ENCODE measurements around the gene ARL15.
A peak's percentile ranks its signal among the peaks of the same experiment; 100 is the strongest.

GRCh38 chr5:54249210-54250028, 61.0 kb downstream of the ARL15 start:
- TF ChIP-seq MXI1 (IDR thresholded peaks at IDR 0.05; ENCODE audit: low read depth, low read length): no peak
- no peak for TF ChIP-seq EP300 (IDR thresholded peaks at IDR 0.05; ENCODE audit: borderline replicate concordance in 1 of 2, low read depth in 1 of 2, low read length in 1 of 2)
- no peak for TF ChIP-seq CTCF (IDR thresholded peaks at IDR 0.05)
- TF ChIP-seq FOXM1 (IDR thresholded peaks at IDR 0.05; ENCODE audit: low read depth): no peak
- 0 out of 2 replicates have a peak, but pooled peaks have one; percentile 19 for TF ChIP-seq TCF12 (IDR thresholded peaks at IDR 0.05)
- no peak for TF ChIP-seq RXRA (IDR thresholded peaks at IDR 0.05; ENCODE audit: borderline replicate concordance, low read depth)
- peak; percentile 58 for TF ChIP-seq NFIC (IDR thresholded peaks at IDR 0.05; ENCODE audit: borderline replicate concordance)
- TF ChIP-seq, protein P1, sequence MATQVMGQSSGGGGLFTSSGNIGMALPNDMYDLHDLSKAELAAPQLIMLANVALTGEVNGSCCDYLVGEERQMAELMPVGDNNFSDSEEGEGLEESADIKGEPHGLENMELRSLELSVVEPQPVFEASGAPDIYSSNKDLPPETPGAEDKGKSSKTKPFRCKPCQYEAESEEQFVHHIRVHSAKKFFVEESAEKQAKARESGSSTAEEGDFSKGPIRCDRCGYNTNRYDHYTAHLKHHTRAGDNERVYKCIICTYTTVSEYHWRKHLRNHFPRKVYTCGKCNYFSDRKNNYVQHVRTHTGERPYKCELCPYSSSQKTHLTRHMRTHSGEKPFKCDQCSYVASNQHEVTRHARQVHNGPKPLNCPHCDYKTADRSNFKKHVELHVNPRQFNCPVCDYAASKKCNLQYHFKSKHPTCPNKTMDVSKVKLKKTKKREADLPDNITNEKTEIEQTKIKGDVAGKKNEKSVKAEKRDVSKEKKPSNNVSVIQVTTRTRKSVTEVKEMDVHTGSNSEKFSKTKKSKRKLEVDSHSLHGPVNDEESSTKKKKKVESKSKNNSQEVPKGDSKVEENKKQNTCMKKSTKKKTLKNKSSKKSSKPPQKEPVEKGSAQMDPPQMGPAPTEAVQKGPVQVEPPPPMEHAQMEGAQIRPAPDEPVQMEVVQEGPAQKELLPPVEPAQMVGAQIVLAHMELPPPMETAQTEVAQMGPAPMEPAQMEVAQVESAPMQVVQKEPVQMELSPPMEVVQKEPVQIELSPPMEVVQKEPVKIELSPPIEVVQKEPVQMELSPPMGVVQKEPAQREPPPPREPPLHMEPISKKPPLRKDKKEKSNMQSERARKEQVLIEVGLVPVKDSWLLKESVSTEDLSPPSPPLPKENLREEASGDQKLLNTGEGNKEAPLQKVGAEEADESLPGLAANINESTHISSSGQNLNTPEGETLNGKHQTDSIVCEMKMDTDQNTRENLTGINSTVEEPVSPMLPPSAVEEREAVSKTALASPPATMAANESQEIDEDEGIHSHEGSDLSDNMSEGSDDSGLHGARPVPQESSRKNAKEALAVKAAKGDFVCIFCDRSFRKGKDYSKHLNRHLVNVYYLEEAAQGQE (IDR thresholded peaks at IDR 0.05; ENCODE audit: low read depth, low read length): no peak
- TF ChIP-seq POLR2AphosphoS5 (IDR thresholded peaks at IDR 0.05; ENCODE audit: low read depth, low read length): no peak

All from SK-N-SH (cell line).